ENCODE measurements around the gene TMEM225. TPM values are rescaled to one million over a fixed set of nuclear protein-coding genes. Genes with fewer than 3 reads are reported as not detected.

The TMEM225 gene
- total and polyA plus RNA-seq, 9 of the 15 experiments (the other 6 are each of a cell fraction or from before 2014, with no cell fraction given), result not detected

- Histone ChIP-seq H3K79me2 (ENCODE audit: control insufficient read depth, insufficient read depth, low read length) (no peaks in the 10 kb centered on the region), H3K9ac (ENCODE audit: insufficient read depth in 1 of 2, low read depth in 2 of 2, low read length in 2 of 2) (no peak overlapping the region), H3K4me3 (no peak overlapping the region), H3K4me2 (ENCODE audit: insufficient read depth, low read length) (no peak overlapping the region), H3K27me3 (ENCODE audit: control insufficient read depth in 2 of 2, insufficient read depth in 2 of 2, low read length in 2 of 2) (no peaks in the 10 kb centered on the region), H3K9me1 (ENCODE audit: control insufficient read depth, insufficient read depth, low read length) (no peaks in the 10 kb centered on the region), H3K27ac (ENCODE audit: extremely low read depth, low read depth, low read length) (no peak overlapping the region), H4K20me1 (replicated peaks; ENCODE audit: control insufficient read depth, insufficient read depth, low read length) (no peaks in the 10 kb centered on the region), H2AFZ (ENCODE audit: low read depth, low read length) (no peak overlapping the region), H3K36me3 (ENCODE audit: control insufficient read depth, insufficient read depth, low read length) (no peaks in the 10 kb centered on the region), H3K9me3 (replicated peaks; ENCODE audit: control insufficient read depth, insufficient read depth, low read depth, low read length) (no peaks in the 10 kb centered on the region), H3K4me1 (replicated peaks in 1 of 2; ENCODE audit: control insufficient read depth in 2 of 2, insufficient read depth in 2 of 2, low read length in 2 of 2) (no peaks in the 10 kb centered on the region)
- intact Hi-C loops (cut with micrococcal nuclease), result no loop called here
- no peak for DNase-seq (ENCODE audit: extremely low read depth in 1 of 4, low spot score in 3 of 4)
- ChIA-PET CTCF (ENCODE audit: low intra/inter-chr PET ratio) (no interaction called here), POLR2A (no interaction called here)
- no peak for FAIRE-seq
- no TSS peak for BruUV-seq (replicated peaks)
- WGBS (ENCODE audit: insufficient coverage, low coverage, missing lambda C conversion rate), result 0% methylated on average over 3 of the region's 3 CpGs
- ATAC-seq, result no peak
- TF ChIP-seq, protein P1, sequence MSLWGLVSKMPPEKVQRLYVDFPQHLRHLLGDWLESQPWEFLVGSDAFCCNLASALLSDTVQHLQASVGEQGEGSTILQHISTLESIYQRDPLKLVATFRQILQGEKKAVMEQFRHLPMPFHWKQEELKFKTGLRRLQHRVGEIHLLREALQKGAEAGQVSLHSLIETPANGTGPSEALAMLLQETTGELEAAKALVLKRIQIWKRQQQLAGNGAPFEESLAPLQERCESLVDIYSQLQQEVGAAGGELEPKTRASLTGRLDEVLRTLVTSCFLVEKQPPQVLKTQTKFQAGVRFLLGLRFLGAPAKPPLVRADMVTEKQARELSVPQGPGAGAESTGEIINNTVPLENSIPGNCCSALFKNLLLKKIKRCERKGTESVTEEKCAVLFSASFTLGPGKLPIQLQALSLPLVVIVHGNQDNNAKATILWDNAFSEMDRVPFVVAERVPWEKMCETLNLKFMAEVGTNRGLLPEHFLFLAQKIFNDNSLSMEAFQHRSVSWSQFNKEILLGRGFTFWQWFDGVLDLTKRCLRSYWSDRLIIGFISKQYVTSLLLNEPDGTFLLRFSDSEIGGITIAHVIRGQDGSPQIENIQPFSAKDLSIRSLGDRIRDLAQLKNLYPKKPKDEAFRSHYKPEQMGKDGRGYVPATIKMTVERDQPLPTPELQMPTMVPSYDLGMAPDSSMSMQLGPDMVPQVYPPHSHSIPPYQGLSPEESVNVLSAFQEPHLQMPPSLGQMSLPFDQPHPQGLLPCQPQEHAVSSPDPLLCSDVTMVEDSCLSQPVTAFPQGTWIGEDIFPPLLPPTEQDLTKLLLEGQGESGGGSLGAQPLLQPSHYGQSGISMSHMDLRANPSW (CRISPR knock-in tag; IDR thresholded peaks at IDR 0.05), result no peak
- TF ChIP-seq KAT2B (IDR thresholded peaks at IDR 0.05; ENCODE audit: low read depth, low read length) (no peak), SAFB (IDR thresholded peaks at IDR 0.05; ENCODE audit: borderline replicate concordance, low read depth, low read length) (no peak), SUPT5H (IDR thresholded peaks at IDR 0.05) (no peak), RBM14 (IDR thresholded peaks at IDR 0.05; ENCODE audit: borderline replicate concordance, insufficient read depth, low read depth, low read length) (no peak), RBM15 (IDR thresholded peaks at IDR 0.05; ENCODE audit: insufficient read depth, low read length) (no peak), MEF2A (IDR thresholded peaks at IDR 0.05; ENCODE audit: control insufficient read depth, low read depth, low read length) (no peak), POLR2AphosphoS5 (IDR thresholded peaks at IDR 0.05; ENCODE audit: control insufficient read depth, insufficient read depth, low read depth, low read length) (no peak), ZNF3 (CRISPR knock-in tag; IDR thresholded peaks at IDR 0.05) (no peak), ZNF512 (tag; IDR thresholded peaks at IDR 0.05) (no peak), MCM3 (IDR thresholded peaks at IDR 0.05) (no peak), ZNF766 (CRISPR knock-in tag; conservative IDR thresholded peaks at IDR 0.05) (no peak), SMARCA5 (IDR thresholded peaks at IDR 0.05) (no peak), DACH1 (IDR thresholded peaks at IDR 0.05; ENCODE audit: partially characterized antibody) (no peak), FOXA3 (CRISPR knock-in tag; conservative IDR thresholded peaks at IDR 0.05 in 1 of 2, IDR thresholded peaks at IDR 0.05 in 1 of 2) (no peak), CBX8 (IDR thresholded peaks at IDR 0.05; ENCODE audit: borderline replicate concordance, extremely low read depth, low read depth, low read length, poor library complexity, severe bottlenecking) (no peak)
- TF ChIP-seq, protein P2, sequence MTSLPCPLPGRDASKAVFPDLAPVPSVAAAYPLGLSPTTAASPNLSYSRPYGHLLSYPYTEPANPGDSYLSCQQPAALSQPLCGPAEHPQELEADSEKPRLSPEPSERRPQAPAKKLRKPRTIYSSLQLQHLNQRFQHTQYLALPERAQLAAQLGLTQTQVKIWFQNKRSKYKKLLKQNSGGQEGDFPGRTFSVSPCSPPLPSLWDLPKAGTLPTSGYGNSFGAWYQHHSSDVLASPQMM (CRISPR knock-in tag; IDR thresholded peaks at IDR 0.05), result no peak
- in situ Hi-C loops (cut with MboI), result no loop called here
These were observed 35.5 kb upstream of the TMEM225 start for GRCh38 chr11:123920943-123921342.
